Calu3 (cell line): ENCODE results near the gene TRIM8. TPM values are rescaled to one million over a fixed set of nuclear protein-coding genes. Genes with fewer than 3 reads are reported as not detected.

ENCODE experiments used
- BruUV-seq: library from RNA; stranded (reverse); fragments of 400-500 nt; replicated peaks from 2 replicates; lab custom pipeline; 2021; lab: Mats Ljungman, UMichigan
- CTCF ChIA-PET: fragments of 300-600 bp; sonication (Branson Sonifier 250); formaldehyde crosslinking; loops from one replicate; lab custom pipeline; 2022; ENCODE audit warnings: antibody characterized with exemption; lab: Charles Lee
- DNase-seq: peaks from one replicate; pipeline ENCODE4 v3.0.0; 2022
- H3K27ac Mint-ChIP-seq: one replicate; pipeline ENCODE4 v1.8.0; 2022; ENCODE audit warnings: mixed read lengths; ENCODE audit not compliant: unreplicated experiment
- H3K27me3 Mint-ChIP-seq: one replicate; pipeline ENCODE4 v1.8.0; 2022; ENCODE audit warnings: mixed read lengths; ENCODE audit not compliant: unreplicated experiment
- H3K36me3 Mint-ChIP-seq: one replicate; pipeline ENCODE4 v1.8.0; 2022; ENCODE audit warnings: mild to moderate bottlenecking, moderate library complexity, mixed read lengths; ENCODE audit not compliant: insufficient read depth, unreplicated experiment
- H3K4me1 Mint-ChIP-seq: one replicate; pipeline ENCODE4 v1.8.0; 2022; ENCODE audit warnings: mild to moderate bottlenecking, low read depth, mixed read lengths; ENCODE audit not compliant: unreplicated experiment
- H3K4me3 Mint-ChIP-seq: one replicate; pipeline ENCODE4 v1.8.0; 2022; ENCODE audit warnings: mild to moderate bottlenecking, low read depth, moderate library complexity, mixed read lengths; ENCODE audit not compliant: unreplicated experiment
- H3K9me3 Mint-ChIP-seq: one replicate; pipeline ENCODE4 v1.8.0; 2022; ENCODE audit warnings: low read depth, mixed read lengths; ENCODE audit not compliant: unreplicated experiment
- CTCF ChIP-seq: fragments of 200-600 bp; IDR thresholded peaks from one replicate; pipeline ENCODE4 v1.8.0; 2022; ENCODE audit warnings: antibody characterized with exemption; ENCODE audit not compliant: unreplicated experiment
- intact Hi-C: fragments of 100-400 bp; cut with micrococcal nuclease; formaldehyde crosslinking; loops from one replicate; pipeline ENCODE4 v1.10.0; 2022; ENCODE audit not compliant: unreplicated experiment
- total RNA-seq: library from RNA; stranded (reverse); gene quantifications from 2 replicates; pipeline ENCODE4 v1.2.3, GENCODE V29; 2022

TRIM8 gene
- total RNA-seq, 1 experiment from 2014 or later: 52.1 TPM

GRCh38 chr10:102657984-102658724, 13.9 kb downstream of the TRIM8 start:
- Mint-ChIP-seq H3K4me1 (peaks cover 12% of the 10 kb centered on the region), H3K4me3 (no peak overlapping the region), H3K27me3 (no peaks in the 10 kb centered on the region), H3K36me3 (peaks cover 33% of the 10 kb centered on the region), H3K9me3 (no peaks in the 10 kb centered on the region), H3K27ac (no peak overlapping the region)
- DNase-seq: no peak
- TF ChIP-seq CTCF: no peak
- intact Hi-C loops: no loop called here
- BruUV-seq: no TSS peak
- CTCF ChIA-PET: no interaction called here

- Mint-ChIP-seq H3K36me3 (peaks cover 33% of the 10 kb centered on the region), H3K27ac (no peak overlapping the region), H3K4me3 (no peak overlapping the region), H3K4me1 (peaks cover 7% of the 10 kb centered on the region), H3K27me3 (no peaks in the 10 kb centered on the region), H3K9me3 (no peaks in the 10 kb centered on the region)
- no peak for DNase-seq
- intact Hi-C loops: no loop called here
- CTCF ChIA-PET: no interaction called here
- no peak for TF ChIP-seq CTCF
- BruUV-seq: no TSS peak
These were observed 14.5 kb downstream of the TRIM8 start for GRCh38 chr10:102658802-102659201.

- Mint-ChIP-seq H3K27me3 (no peaks in the 10 kb centered on the region), H3K27ac (no peak overlapping the region), H3K36me3 (peaks cover 24% of the 10 kb centered on the region), H3K4me1 (peaks cover 7% of the 10 kb centered on the region), H3K4me3 (no peak overlapping the region), H3K9me3 (no peaks in the 10 kb centered on the region)
- BruUV-seq: no TSS peak
- no peak for DNase-seq
- no peak for TF ChIP-seq CTCF
- CTCF ChIA-PET: no interaction called here
- intact Hi-C loops: no loop called here
These were observed 16.8 kb downstream of the TRIM8 start for GRCh38 chr10:102660888-102661657.

- CTCF ChIA-PET: no interaction called here
- no TSS peak for BruUV-seq
- no peak overlapping the region for H3K27ac Mint-ChIP-seq
These were observed 17.4 kb downstream of the TRIM8 start for GRCh38 chr10:102661658-102662028.

More at GRCh38 chr10:102661658-102662028, 17.4 kb downstream of the TRIM8 start:
- DNase-seq: no peak
- Mint-ChIP-seq H3K4me1 (peaks cover 7% of the 10 kb centered on the region), H3K27me3 (no peaks in the 10 kb centered on the region), H3K36me3 (peaks cover 18% of the 10 kb centered on the region), H3K9me3 (no peaks in the 10 kb centered on the region), H3K4me3 (no peak overlapping the region)
- TF ChIP-seq CTCF: no peak
- intact Hi-C loops: no loop called here
